Gastrocnemius medialis (tissue), 4 donors: ENCODE data around the gene ESYT2.

Experiments
- POLR2A ChIP-seq, 2 donors: fragments of 450-650 bp; IDR thresholded peaks; one replicate each; pipeline ENCODE4 v1.6.1; 2017; ENCODE audit warnings: antibody characterized with exemption in 2 of 2, mild to moderate bottlenecking in 2 of 2, moderate library complexity in 2 of 2
- TF ChIP-seq, protein P1 (sequence below), 5 experiments: fragments of 450-650 bp in 3 of 5; fragments of 200-600 bp in 2 of 5; sonication (generic) in 2 of 5; IDR thresholded peaks in 4 of 5; conservative IDR thresholded peaks in 1 of 5; 1 replicate in 4 of 5; 2 replicates in 1 of 5; pipeline ENCODE4 v1.5.1; 2016 to 2019; ENCODE audit warnings: antibody characterized with exemption in 5 of 5, mild to moderate bottlenecking in 3 of 5, moderate library complexity in 3 of 5

DNA sequence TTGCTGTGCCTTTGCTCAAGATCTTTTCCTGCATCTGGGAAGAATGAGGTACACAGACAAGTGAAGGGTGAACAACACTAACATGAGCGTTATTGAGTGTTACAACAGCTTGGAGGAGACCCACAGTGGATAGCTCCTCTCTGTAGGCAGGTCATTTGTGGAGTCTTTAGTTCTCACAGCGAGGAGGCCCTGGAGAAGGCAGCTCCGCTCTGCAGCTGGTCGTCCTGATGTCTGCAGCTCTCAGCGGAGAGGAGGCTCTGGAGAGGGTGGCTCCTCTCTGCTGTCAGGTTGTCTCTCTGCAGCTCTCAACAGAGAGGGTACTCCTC is 20.1 kb upstream of the ESYT2 start:
- no peak for TF ChIP-seq POLR2A (IDR thresholded peaks at IDR 0.05)
- TF ChIP-seq, protein P1, sequence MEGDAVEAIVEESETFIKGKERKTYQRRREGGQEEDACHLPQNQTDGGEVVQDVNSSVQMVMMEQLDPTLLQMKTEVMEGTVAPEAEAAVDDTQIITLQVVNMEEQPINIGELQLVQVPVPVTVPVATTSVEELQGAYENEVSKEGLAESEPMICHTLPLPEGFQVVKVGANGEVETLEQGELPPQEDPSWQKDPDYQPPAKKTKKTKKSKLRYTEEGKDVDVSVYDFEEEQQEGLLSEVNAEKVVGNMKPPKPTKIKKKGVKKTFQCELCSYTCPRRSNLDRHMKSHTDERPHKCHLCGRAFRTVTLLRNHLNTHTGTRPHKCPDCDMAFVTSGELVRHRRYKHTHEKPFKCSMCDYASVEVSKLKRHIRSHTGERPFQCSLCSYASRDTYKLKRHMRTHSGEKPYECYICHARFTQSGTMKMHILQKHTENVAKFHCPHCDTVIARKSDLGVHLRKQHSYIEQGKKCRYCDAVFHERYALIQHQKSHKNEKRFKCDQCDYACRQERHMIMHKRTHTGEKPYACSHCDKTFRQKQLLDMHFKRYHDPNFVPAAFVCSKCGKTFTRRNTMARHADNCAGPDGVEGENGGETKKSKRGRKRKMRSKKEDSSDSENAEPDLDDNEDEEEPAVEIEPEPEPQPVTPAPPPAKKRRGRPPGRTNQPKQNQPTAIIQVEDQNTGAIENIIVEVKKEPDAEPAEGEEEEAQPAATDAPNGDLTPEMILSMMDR (IDR thresholded peaks at IDR 0.05 in 4 of 5, conservative IDR thresholded peaks at IDR 0.05 in 1 of 5), result no peak
